Bronchial epithelial cell (primary cell): ENCODE results near the gene CFAP206. TPM values are rescaled to one million over a fixed set of nuclear protein-coding genes. Genes with fewer than 3 reads are reported as not detected.

Experiments used
- DNase-seq: peaks from one replicate; pipeline ENCODE4 v3.0.0-alpha.2; 2010; ENCODE audit warnings: low read depth
- FAIRE-seq: peaks from 2 replicates; lab custom pipeline; 2011; peaks lifted over from hg19 to GRCh38; lab: Jason Lieb, UNC
- H3K27me3 ChIP-seq: 2 replicates; pipeline ENCODE4 v1.5.1; 2011; ENCODE audit warnings: low read length; ENCODE audit not compliant: control insufficient read depth, insufficient read depth
- H3K36me3 ChIP-seq: 2 replicates; pipeline ENCODE4 v1.5.1; 2011; ENCODE audit warnings: low read length; ENCODE audit not compliant: control insufficient read depth, insufficient read depth
- H3K4me3 ChIP-seq: 2 replicates; pipeline ENCODE4 v1.5.1; 2011; ENCODE audit warnings: mild to moderate bottlenecking, low read depth, low read length, control low read depth
- CTCF ChIP-seq: IDR thresholded peaks from 2 replicates; pipeline ENCODE4 v1.5.1; 2011; ENCODE audit warnings: mild to moderate bottlenecking, moderate library complexity, low read length, control low read depth, inconsistent platforms; ENCODE audit not compliant: insufficient read depth, severe bottlenecking
- total RNA-seq: library from RNA; depleted of rRNA; stranded (reverse); fragments of >200 nt; gene quantifications from 2 replicates; pipeline ENCODE4 v1.2.1, GENCODE V29; 2014

The CFAP206 gene
- total RNA-seq, 1 donor from 2014 or later = not detected

GRCh38 chr6:87465051-87465450 is 57.3 kb downstream of the CFAP206 start:
- DNase-seq = no peak
- no peak overlapping the region for H3K4me3 ChIP-seq
- TF ChIP-seq CTCF = no peak
- no peaks in the 10 kb centered on the region for H3K27me3 ChIP-seq
- FAIRE-seq = no peak
- H3K36me3 ChIP-seq = no peaks in the 10 kb centered on the region

GRCh38 chr6:87472525-87473418 is 65.0 kb downstream of the CFAP206 start, which contains the start of gene SLC35A1:
SLC35A1 (plus strand) TSS chr6:87472974; CDS start chr6:87473004, 30 bp downstream.
- Histone ChIP-seq H3K27me3 (no peaks in the 10 kb centered on the region), H3K36me3 (peaks cover 3% of the 10 kb centered on the region), H3K4me3 (peak within 1 kb of the TSS; percentile 70)
- peak; percentile 68 for DNase-seq
- TF ChIP-seq CTCF = no peak
- no peak for FAIRE-seq

GRCh38 chr6:87473419-87473903 is 65.7 kb downstream of the CFAP206 start:
- TF ChIP-seq CTCF = no peak
- Histone ChIP-seq H3K4me3 (peak overlapping the region; percentile 70), H3K27me3 (no peaks in the 10 kb centered on the region), H3K36me3 (peaks cover 6% of the 10 kb centered on the region)
- DNase-seq (peak; percentile 71), FAIRE-seq (no peak)

- Histone ChIP-seq H3K27me3 (no peaks in the 10 kb centered on the region), H3K36me3 (peaks cover 10% of the 10 kb centered on the region), H3K4me3 (no peak overlapping the region)
- FAIRE-seq (no peak), DNase-seq (no peak)
- TF ChIP-seq CTCF = no peak
Observed at GRCh38 chr6:87481931-87482330, 74.2 kb downstream of the CFAP206 start.

- H3K36me3 ChIP-seq = peaks cover 10% of the 10 kb centered on the region
- FAIRE-seq (no peak), DNase-seq (no peak)
- H3K4me3 ChIP-seq = no peak overlapping the region
- H3K27me3 ChIP-seq = no peaks in the 10 kb centered on the region
- TF ChIP-seq CTCF = no peak
Observed at GRCh38 chr6:87482366-87482765, 74.6 kb downstream of the CFAP206 start.
